GM21825 (cell line): ENCODE measurements around the gene MTOR.
"Not testable (repeated sequence)": the region's sequence is repeated elsewhere in the genome, so short reads cannot be mapped to it uniquely, and the experiment has no call there.

ENCODE experiments used
- ATAC-seq: cut with Tn5 transposase; IDR thresholded peaks from one replicate; pipeline ENCODE4 v1.9.1; 2021; ENCODE audit warnings: mild to moderate bottlenecking, moderate library complexity; ENCODE audit not compliant: unreplicated experiment

MTOR gene

DNA sequence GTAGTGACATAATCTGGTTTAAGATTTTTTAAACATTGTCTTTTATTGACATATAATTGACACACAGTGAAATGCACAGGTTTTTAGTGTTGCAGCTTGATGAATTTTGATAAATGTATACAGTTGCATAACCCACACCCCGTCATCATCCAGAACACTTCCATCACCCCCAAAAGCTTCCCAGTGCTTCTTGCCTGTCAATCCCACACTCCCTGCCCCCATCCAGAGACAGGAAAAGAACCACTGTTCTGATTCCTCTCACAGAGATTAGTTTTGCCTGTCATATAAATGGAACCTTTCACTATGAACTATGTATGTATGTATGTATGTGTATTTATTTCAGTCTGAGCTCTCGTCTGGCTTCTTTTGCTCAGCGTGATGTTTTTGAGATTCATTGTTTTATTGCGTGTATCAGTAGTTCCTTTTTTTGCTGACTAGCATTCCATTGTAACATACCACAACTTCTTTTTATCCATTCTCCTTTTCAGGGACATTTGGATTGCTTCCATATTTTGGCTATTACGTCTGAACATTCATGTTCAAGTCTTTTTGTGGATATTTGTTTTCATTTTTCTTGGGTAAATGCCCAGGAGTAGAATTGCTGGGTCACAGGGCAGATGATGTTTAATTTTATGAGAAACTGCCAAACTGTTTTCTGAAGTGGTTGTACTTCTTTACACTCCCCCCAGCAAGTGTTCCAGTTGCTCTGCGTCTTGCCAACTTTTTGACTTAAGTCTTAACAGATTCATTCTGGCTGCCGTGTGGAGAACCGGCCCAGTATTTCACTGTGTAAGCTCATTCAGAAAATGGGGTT, 19.4 kb upstream of the MTOR start:
- no peak for ATAC-seq

DNA sequence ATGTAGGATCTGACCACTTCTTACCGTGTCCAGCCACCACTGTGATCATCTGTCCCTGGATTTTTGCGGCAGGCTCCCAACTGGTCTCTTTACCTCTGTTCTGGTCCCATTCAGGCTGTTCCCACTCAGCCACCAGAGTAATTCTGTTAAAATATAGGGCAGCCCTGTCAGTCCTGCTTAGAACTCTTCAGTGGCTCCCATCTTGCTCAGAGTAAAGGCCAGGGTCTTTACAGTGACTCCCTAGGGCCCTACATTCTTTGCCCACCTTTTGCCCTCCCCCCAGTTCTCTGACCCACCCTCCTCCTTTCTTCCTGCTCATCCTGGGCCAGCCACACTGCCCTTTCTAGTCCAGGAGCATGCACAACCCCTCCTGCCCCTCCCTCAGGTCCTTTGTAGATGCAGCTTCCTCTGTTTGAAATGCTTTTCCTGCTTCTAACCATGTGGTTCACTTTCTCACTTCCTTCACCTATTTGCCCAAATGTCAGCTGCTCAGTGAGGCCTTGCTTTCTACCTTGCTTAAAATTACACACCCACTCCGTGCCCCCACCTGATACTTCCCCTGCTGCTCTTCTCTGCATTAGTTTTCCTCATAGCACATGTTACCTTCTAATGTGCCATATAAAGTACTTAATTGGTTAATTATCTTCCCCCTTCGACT, 18.5 kb upstream of the MTOR start:
- peak; percentile 73 for ATAC-seq

DNA sequence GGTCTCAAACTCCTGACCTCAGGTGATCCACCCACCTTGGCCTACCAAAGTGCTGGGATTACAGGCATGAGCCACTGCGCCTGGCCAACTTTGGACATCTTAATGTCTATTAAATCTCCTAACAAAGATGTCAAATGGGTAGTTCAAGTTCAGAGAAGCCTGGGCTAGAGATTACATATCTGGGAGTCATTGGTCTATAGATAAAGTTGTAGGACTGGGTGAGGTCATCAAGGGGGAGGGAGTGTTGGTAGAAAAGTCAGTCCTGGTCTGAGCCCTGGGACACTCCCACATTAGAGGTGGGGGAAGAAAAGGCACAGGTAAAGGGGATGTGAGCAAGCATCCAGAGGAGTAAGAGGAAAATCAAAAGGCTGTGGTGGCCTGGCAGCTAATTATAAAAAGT, 17.3 kb upstream of the MTOR start:
- no peak for ATAC-seq

DNA sequence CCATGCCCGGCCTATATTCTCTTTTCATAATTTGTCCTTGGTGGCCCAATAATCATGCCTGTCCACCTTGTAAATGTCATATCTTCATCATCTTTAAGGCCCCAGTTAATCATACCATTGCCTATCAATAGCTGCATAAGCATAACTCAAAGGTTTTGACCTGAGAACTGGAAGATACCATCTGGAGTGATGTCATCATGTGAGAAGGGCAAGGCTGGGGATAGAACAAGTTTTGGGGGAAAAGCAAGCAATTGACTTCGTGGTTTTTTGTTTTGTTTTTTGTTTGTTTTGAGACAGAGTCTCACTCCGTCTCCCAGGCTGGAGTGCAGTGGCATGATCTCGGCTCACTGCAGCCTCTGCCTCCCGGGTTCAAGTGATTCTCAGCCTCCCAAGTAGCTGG, 16.8 kb upstream of the MTOR start:
- no peak for ATAC-seq

DNA sequence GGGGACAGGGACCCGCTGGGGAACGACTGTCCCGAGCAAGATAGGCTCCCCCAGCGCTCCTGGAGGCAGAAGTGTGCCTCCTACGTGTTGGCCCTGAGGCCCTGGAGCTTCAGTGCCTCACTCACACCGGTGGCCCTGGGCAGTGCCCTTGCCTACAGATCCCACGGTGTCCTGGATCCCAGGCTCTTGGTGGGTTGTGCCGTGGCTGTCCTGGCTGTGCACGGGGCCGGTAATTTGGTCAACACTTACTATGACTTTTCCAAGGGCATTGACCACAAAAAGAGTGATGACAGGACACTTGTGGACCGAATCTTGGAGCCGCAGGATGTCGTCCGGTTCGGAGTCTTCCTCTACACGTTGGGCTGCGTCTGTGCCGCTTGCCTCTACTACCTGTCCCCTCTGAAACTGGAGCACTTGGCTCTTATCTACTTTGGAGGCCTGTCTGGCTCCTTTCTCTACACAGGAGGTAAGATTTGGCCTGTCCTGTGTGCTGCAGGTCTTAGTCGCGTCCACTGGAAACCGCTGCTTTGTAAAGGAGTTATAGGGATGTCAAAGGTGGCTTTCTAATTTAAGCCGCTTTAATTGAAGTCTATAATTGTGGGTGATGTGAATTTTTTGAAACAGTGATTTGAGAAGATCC, 11.4 kb upstream of the MTOR start:
- no peak for ATAC-seq

DNA sequence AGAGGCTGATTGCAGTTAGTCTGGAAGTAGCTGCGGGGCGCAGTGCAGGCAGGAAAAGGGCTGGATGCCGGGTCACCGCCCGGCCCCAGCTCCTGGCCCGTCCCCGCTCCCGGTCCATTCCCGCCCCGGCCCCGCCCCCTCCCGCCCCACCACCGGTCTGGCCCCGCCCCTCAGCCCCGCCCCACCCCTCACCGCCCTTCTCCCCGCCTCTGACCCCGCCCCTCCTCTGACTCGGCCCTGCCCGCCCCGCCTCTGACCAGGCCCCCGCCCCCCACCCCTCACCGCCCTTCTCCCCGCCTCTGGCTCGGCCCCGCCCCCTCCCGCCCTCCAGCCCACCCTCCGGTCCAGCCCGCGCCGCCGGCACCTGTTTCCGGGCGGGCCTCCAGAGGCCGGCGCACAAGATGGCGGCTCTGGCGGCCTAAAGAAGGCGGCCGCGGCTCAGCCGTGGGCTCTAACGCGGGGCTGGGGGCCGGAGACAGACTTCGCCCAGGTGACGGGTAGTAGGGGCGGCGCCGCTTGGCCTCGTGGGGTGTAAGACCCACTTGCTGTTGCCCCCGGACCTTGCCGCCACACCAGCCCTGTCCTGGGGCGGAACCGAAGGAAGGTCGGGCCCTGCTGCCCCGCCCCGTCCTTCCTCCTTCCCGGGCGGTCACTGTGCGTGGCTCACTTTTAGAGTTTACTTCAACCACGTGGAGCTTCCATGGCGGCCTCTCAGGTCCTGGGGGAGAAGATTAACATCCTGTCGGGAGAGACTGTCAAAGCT, 10.7 kb upstream of the MTOR start, which contains the start of gene UBIAD1:
Gene UBIAD1 (plus strand): TSS at position 367 of the 763 bp plus-strand sequence. CDS start 334 bp downstream, at position 701.
- peak; percentile 77 for ATAC-seq

DNA sequence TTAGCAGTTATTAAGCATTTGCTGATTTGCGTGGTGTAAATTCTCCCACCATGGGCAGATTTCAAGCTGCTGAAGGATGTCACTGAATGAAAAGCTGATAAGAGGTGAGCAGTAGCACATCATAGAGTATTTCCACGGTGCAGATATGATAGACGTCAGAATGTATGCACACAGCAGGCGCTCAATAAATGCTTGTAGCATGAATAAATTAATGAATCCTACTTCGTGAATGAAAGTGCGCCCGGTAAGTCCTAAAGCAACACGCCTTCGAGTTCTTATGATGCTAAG, 10.1 kb upstream of the MTOR start:
- ATAC-seq, result no peak

DNA sequence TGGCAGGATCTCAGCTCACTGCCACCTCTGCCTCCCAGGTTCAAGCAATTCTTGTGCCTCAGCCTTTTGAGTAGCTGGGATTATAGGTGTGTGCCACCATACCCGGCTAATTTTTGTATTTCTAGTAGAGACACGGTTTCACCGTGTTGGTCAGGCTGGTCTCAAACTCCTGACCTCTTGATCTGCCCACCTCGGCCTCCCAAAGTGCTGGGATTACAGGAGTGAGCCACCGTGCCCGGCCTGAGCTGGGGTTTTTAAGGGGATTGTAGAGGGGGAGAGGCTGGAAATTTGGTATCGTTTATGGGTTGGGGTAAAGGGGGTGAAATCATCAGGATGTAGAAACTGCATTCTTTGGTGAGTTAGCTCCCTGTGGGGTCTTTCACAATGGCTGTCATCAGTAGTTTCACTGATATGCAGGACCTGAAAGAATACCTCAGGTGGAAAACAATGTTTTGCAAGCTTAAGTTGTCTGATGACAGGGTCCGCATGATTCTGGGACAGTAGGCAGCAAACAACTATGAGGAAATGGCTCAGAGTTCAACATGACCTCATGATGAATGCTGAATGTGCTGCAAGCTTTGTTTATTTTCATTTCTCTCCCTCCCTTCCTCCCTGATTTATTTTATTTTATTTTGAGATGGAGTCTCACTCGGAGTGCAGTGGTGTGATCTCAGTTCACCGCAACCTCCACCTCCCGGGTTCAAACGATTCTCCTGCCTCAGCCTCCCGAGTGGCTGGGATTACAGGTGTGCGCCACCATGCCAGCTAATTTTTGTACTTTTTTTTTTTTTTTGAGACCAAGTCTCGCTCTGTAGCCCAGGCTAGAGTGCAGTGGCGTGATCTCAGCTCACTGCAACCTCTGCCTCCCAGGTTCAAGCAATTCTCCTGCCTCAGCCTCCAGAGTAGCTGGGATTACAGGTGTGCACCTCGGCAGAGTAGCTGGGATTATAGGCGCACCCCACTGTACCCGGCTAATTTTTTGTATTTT, 5.3 kb upstream of the MTOR start:
- ATAC-seq, result not testable (repeated sequence)

DNA sequence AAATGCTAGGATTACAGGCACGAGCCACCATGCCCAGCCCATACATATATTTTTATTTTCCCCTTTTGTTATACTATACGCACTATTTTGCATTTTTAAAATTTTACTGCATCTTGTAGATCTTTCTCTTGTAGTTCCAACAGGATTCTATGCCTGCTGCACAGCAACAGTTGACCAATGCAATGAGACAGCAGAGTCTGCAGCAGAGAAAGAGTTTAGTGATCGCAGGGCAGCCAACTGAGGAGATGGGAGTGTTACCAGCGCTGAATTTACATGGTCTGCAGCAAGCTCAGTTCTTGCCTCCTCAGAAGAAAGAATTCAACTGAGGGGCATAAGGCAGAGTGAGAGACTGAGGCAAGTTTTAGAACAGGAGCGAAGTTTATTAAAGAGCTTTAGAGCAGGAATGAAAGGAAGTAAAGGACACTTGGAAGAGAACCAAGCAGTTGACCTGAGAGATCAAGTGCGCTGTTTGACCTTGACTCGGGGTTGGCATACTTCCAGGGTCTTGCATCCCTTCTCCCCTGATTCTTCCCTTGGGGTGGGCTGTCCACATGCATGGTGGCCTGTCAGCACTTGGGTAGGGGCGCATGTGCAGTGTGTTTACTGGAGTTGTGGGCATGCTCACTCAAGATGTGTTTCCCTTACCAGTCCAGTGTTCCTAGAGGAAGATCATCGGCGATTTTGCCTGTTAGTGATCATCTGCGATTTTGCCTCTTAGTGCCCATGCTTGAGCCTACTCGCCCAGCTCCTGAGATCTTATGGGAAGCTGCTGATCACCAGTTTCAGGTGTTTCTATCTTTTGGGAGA, 4.1 kb upstream of the MTOR start:
- no peak for ATAC-seq

DNA sequence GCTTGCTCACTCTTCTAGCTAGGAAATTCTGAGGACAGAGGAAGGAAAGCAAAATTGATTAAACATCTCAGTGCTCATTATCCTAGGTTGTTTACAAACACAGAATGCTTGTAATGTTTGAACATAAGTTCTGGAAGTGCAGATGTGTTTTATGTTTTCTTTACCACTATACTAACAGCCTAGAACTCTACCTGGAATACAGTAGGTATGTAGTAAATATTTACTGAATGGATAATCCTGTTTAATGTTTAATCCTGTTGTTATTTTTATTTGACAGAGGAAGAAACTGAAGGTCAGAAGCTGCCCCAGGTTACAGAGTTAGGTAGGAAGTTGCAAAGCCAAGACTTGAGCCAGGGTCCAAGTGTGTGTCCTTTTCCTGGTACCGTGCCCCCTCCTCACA, 6.1 kb downstream of the MTOR start:
- no peak for ATAC-seq

DNA sequence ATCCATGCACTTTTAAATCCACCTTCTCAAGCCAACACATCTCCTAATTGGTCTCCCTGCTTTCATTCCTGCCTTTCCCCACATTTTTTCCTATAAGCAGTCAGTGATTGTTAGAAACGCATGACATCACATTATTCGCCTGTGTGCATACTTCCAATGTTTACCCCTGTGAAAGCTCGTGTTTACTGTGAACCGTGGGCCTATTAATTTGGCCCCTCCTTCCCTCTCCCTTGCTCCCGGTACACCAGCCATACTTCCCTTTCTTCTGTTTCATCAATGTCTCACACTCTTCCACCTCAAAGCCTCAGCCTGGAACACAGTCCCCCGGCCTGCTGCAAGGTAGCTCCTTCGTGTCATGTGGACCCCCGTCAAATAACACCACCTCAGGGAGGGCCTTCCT, 9.1 kb downstream of the MTOR start:
- ATAC-seq, result no peak

DNA sequence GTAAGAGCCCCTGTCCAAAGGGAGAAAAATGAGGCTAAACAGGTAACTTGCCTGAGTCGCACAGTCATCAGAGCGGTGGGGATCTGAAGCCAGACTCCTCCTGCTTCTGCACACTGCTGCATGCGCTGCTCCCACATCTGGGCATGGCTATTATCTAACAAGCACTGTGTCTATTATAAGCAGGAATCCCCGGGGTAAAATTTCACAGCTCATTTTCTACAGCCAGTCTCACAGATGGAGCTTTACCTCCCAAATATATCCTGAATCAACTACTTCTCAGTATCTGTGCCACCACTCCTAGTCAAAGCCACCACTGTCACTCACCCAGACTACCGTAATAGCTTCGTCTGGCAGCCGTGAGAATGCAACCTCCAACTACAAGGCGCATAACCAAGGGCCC, 9.8 kb downstream of the MTOR start:
- no peak for ATAC-seq

DNA sequence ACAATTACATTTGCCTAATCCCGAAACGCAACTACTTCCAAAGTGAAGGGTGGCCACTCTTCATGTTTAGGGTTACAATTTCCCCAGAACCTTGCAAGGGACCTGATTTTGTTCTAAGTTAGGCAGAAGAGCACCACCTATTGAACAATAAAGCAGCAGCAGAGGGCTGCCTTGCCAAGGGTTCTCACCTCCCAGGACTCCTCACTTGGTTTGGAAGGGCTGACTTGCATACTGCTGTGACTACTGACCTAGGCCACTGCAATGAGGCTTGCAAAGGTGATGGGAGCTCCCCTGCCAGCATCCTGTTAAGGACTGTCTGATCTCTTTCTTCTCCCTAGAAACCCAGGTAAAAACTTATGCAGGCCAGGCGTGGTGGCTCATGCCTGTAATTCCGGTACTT, 14.2 kb downstream of the MTOR start:
- ATAC-seq, result no peak

DNA sequence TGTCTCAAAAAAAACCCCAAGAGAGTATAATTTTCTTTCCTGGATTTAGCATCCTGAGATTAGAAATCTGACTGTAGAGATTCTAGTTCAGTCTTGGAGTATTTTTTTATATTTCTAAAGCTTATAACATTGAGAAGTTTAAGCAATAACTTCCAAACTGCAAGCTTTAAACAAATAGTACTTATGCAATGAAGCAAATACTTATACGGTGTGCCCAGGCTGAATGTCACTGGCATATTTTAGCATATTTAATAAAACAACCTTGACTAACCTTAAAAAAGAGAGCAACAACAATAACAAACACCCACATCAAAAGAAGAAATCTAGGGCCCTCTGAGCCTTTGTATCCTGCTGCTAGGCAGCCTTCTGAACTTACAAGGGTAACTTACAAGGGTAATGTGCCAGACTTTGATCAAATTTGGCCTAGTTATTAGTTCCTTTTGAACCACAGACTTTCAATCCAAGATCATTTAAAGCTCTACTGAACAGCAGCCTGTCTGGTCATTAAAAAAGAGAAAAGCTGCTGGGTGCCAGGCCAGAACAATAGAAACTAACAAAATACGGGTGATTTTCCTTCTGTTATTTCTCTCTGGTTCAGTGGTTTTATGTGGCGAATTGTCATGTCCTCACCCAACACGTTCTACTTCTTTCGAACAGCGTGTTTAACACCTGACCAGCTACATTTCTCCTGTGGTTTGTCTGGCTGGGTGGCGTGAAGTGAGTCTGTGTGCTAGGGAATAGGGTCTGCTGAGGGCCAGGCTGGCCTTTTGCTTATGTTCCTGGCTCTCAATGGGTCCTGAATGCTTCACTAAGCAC, 16.2 kb downstream of the MTOR start:
- ATAC-seq, result no peak

DNA sequence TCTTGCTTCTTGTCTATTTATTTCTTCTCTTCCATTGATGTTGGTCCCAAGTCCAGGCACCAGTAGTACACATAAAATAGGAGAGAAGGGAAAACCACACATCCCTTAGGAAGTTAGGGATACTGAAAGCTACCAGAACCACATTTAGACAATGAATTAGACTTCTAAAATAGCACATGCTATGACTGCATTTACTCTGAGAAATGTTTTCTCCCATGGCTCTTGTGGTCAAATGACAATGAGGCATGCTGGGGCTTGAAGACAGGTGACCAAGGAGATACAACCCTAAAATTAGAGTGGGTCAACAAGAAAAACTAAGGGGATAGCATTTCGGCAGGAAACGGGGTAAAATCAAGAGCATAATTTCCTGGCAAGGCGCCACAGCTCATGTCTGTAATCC, 17.1 kb downstream of the MTOR start:
- ATAC-seq, result no peak

DNA sequence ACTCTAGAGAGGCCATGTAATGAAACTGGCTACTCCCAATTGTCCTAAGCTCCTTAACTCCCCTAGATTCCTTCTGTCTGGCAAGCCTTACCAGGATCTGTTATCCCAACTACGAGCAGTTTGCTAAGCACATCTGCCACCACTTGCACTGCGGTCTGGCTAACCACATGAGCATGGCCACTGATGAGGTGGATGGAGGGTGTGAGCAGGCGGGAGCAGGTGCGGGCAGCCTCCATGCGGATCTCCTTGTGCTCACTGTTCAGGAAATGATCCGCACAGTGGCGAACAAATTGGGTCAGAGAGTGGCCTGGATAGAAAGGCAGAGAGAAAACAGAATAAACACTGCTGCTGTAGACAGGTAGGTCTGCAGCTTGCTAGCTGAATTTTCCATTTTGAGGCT, 24.0 kb downstream of the MTOR start:
- ATAC-seq, result no peak

DNA sequence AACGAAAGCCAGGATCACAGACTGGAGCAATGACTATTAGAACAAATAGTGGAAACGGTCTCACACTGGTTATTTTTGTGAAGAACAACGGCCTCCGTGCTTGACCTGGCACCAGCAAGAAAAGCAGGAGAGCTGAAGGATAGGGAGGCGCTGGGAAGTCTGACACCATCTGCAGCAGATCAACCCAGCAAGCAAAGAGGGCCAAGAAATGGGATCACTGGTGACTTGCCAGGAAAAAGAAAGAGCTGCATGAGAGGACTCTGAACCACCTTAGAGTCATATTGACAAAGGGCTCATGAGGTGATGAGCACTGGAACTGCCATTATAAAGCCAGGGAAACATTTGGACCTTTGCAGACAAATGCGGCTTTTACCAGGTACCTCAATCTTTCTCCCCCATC, 25.0 kb downstream of the MTOR start:
- no peak for ATAC-seq

DNA sequence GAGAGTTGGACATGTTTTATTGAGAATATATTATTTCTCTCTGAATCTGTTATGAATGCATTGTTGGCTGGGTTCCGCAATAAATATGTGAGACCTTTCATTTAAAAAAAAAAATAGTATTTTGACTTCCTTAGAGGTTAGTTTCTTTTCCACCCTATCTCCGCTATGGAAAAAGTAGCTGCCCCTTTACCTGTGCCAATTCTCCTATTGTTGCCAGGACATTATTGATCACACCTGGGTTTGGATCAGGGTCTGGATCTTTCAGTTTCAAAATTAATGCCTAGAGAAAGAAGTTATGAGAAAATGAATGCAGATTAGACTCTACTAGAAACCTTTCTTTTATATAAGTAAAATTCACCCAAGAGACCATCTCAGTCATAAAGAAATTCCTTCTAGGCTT, 29.1 kb downstream of the MTOR start:
- no peak for ATAC-seq

DNA sequence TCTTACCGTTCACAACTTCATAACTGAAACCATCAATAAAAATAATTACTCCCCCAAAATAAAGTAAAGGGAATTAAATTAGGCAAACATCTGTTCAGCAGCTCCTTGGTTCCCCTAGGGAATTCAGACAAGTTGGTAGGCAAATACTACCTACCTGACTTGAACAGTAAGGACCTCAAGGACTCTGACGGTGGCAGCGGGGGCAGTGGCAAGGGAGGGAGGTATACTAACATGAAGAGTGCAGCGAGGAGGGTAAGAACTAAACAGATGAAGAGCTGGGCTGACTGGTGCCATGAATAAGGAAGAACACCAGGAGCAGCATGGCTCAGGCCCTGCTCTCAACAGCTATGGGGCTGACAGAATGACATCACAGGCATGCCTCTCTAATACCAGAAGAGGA, 33.1 kb downstream of the MTOR start:
- ATAC-seq, result no peak
